ENCODE results near the gene MX1. TPM values are rescaled to one million over a fixed set of nuclear protein-coding genes. Genes with fewer than 3 reads are reported as not detected.

The MX1 gene
- total RNA-seq, 2 experiments from 2014 or later, result 682 to 702 TPM

Other genes with a start within 250 kb of the MX1 start
- gene FAM3B, start 109.4 kb upstream of the MX1 start, total RNA-seq, result not detected
- 100 to 1,000 TPM; 167 to 171 TPM for gene MX2, start 64.2 kb upstream of the MX1 start, total RNA-seq
- not detected for gene TMPRSS2, start 81.9 kb downstream of the MX1 start, total RNA-seq